K562 (cell line): ENCODE measurements around the gene VEGFB. TPM values are rescaled to one million over a fixed set of nuclear protein-coding genes. Genes with fewer than 3 reads are reported as not detected.

Experiments
- BACH1 ChIP-seq: fragments of 200-800 bp; sonication (Bioruptor generic); IDR thresholded peaks from 2 replicates; pipeline ENCODE4 v1.6.1; 2016; ENCODE audit warnings: missing genetic modification characterization, missing compliant biosample characterization
- CREBBP ChIP-seq: IDR thresholded peaks from one replicate; pipeline ENCODE4 v1.6.1; 2012; ENCODE audit warnings: low read depth, mild to moderate bottlenecking, control low read depth, inconsistent platforms, low read length
- EZH2 ChIP-seq: IDR thresholded peaks from 2 replicates; pipeline ENCODE4 v1.6.1; 2012; ENCODE audit warnings: low read depth, mild to moderate bottlenecking, inconsistent platforms, low read length, borderline replicate concordance
- FOXJ2 ChIP-seq: fragments of 200-800 bp; sonication (Bioruptor generic); IDR thresholded peaks from 2 replicates; pipeline ENCODE4 v1.6.1; 2016; ENCODE audit warnings: missing genetic modification characterization, missing compliant biosample characterization
- HMGN3 ChIP-seq: IDR thresholded peaks from 2 replicates; pipeline ENCODE4 v1.6.1; 2011; ENCODE audit warnings: borderline replicate concordance, low read depth, mild to moderate bottlenecking, mixed read lengths, low read length; ENCODE audit not compliant: insufficient read length; ENCODE audit errors: extremely low read depth
- NR2C2 ChIP-seq, 2 experiments: fragments of 200-800 bp in 1 of 2; sonication (Bioruptor generic) in 1 of 2; sonication (generic) in 1 of 2; formaldehyde crosslinking in 1 of 2; IDR thresholded peaks; 2 replicates each; pipeline versions ENCODE4 v1.6.1 to v1.8.0; 2016 to 2022; ENCODE audit warnings: mild to moderate bottlenecking in 1 of 2, missing compliant biosample characterization in 1 of 2, missing genetic modification characterization in 1 of 2, missing genetic modification reagents in 1 of 2
- POLR2AphosphoS2 ChIP-seq: IDR thresholded peaks from 2 replicates; pipeline ENCODE4 v1.6.1; 2012; ENCODE audit warnings: low read length, improper control_type of control experiment
- RAD21 ChIP-seq, 2 experiments: fragments of 250-450 bp in 1 of 2; fragments of 450-650 bp in 1 of 2; sonication (Bioruptor Pico) in 1 of 2; formaldehyde crosslinking in 1 of 2; IDR thresholded peaks in 1 of 2; conservative IDR thresholded peaks in 1 of 2; 2 replicates each; pipeline versions ENCODE4 v1.4.0 to v1.8.0; 2020 to 2022; ENCODE audit warnings: mild to moderate bottlenecking in 2 of 2, moderate library complexity in 1 of 2
- RNF2 ChIP-seq: sonication (generic); IDR thresholded peaks from 2 replicates; pipeline ENCODE4 v1.6.1; 2016
- ZNF197 ChIP-seq: fragments of 200-800 bp; sonication (Bioruptor generic); IDR thresholded peaks from 2 replicates; pipeline ENCODE4 v1.6.1; 2016; ENCODE audit warnings: low read depth, missing genetic modification characterization, missing compliant biosample characterization
- ZNF347 ChIP-seq: fragments of 450-650 bp; formaldehyde crosslinking; IDR thresholded peaks from 2 replicates; pipeline ENCODE4 v1.4.0; 2020; ENCODE audit warnings: low read depth, mild to moderate bottlenecking, moderate library complexity
- ZNF717 ChIP-seq: fragments of 250-450 bp; sonication (Bioruptor Pico); IDR thresholded peaks from 2 replicates; pipeline ENCODE4 v1.5.0; 2021
- ZNF778 ChIP-seq: fragments of 450-650 bp; formaldehyde crosslinking; IDR thresholded peaks from 2 replicates; pipeline ENCODE4 v1.4.0; 2020; ENCODE audit warnings: mild to moderate bottlenecking, moderate library complexity
- polyA plus RNA-seq, 8 experiments: library from polyadenylated mRNA; depleted of rRNA in 4 of 8; stranded (reverse) in 5 of 8; unstranded in 3 of 8; fragments of >200 nt; fragmentation: Nextera tagmentation in 2 of 8; fragmentation: Illumina TruSeq in 1 of 8; extraction: Ambion mirVana in 2 of 8; extraction: Trizol in 1 of 8; gene quantifications; 2 replicates each; pipeline versions ENCODE4 v1.2.1 to v1.2.3, GENCODE V29; 2011 to 2014; ENCODE audit warnings: inconsistent platforms in 1 of 8, missing spikeins in 1 of 8
- total RNA-seq, 7 experiments: library from RNA; depleted of rRNA in 6 of 7; stranded (reverse); fragments of >200 nt in 6 of 7; fragmentation: Illumina TruSeq in 2 of 7; extraction: Trizol in 2 of 7; gene quantifications; 2 replicates each; pipeline versions ENCODE4 v1.2.1 to v1.2.3, GENCODE V29; 2011 to 2021; ENCODE audit warnings: low replicate concordance in 1 of 7
- TF ChIP-seq, protein P1 (sequence below): fragments of 250-450 bp; sonication (Bioruptor Pico); IDR thresholded peaks from 2 replicates; pipeline ENCODE4 v1.5.0; 2020; ENCODE audit warnings: mild to moderate bottlenecking
- TF ChIP-seq, protein P2 (sequence below): fragments of 250-450 bp; sonication (Bioruptor Pico); IDR thresholded peaks from 2 replicates; pipeline ENCODE4 v1.6.1; 2021; ENCODE audit warnings: mild to moderate bottlenecking
- TF ChIP-seq, protein P3 (sequence below): fragments of 450-650 bp; IDR thresholded peaks from 2 replicates; pipeline ENCODE4 v1.7.0; 2016; ENCODE audit warnings: borderline replicate concordance
- TF ChIP-seq, protein P4 (sequence below): fragments of 250-450 bp; sonication (Bioruptor Pico); IDR thresholded peaks from 2 replicates; pipeline ENCODE4 v1.5.0; 2020; ENCODE audit warnings: mild to moderate bottlenecking, borderline replicate concordance
- TF ChIP-seq, protein P5 (sequence below), 2 experiments: fragments of 200-800 bp in 1 of 2; sonication (Bioruptor generic) in 1 of 2; sonication (generic) in 1 of 2; formaldehyde crosslinking in 1 of 2; IDR thresholded peaks in 1 of 2; conservative IDR thresholded peaks in 1 of 2; 2 replicates each; pipeline versions ENCODE4 v1.5.0 to v1.6.1; 2016 to 2020; ENCODE audit warnings: missing compliant biosample characterization in 1 of 2, missing genetic modification characterization in 1 of 2, missing genetic modification reagents in 1 of 2

Gene VEGFB
- total and polyA plus RNA-seq, 9 of the 15 experiments (the other 6 are each of a cell fraction or from before 2014, with no cell fraction given) = 11.0 to 83.4 (median 25.7) TPM

DNA sequence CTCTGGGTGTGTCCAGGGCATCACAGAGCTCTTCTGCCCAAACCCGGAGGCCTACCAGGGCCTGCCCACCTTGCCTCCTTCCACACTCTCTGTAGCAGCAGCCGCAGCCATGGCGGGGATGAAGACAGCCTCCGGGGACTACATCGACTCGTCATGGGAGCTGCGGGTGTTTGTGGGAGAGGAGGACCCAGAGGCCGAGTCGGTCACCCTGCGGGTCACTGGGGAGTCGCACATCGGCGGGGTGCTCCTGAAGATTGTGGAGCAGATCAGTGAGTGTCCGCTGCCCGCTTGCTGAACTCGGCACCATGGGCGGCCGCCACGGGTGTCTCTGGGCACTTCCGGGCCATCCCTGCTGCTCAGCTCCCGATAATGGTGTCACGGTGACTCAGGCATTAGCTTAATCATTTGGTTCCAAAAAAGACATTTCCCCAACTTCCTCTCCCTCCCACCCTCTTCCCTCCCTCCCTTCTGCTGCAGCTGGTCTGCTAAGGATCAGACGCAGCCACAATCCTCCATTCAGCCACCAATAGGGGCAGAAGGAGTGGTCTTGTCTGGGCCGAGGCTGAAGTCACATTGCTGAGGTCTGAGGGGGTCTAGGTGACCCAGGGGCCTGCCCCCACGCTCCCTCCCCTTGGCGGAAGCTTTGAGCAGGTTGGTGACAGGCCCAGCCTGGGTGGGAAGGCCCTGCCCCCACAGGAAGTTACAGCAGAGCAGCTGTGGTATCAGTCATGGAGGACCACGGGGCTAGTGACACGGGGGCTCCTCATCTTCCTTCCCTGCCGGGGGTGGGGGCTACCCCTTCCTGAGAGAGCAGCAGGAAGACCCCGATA lies 26.9 kb upstream of the VEGFB start (continued):
- TF ChIP-seq, protein P1, sequence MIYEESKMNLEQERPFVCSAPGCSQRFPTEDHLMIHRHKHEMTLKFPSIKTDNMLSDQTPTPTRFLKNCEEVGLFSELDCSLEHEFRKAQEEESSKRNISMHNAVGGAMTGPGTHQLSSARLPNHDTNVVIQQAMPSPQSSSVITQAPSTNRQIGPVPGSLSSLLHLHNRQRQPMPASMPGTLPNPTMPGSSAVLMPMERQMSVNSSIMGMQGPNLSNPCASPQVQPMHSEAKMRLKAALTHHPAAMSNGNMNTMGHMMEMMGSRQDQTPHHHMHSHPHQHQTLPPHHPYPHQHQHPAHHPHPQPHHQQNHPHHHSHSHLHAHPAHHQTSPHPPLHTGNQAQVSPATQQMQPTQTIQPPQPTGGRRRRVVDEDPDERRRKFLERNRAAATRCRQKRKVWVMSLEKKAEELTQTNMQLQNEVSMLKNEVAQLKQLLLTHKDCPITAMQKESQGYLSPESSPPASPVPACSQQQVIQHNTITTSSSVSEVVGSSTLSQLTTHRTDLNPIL (CRISPR knock-in tag) = 0 out of 2 replicates have a peak, but pooled peaks have one; percentile 42
- TF ChIP-seq ZNF778 (no peak), RNF2 (peak; percentile 89), ZNF717 (CRISPR knock-in tag) (no peak), CREBBP (no peak), BACH1 (tag) (0 out of 2 replicates have a peak, but pooled peaks have one; percentile 49), HMGN3 (peak; percentile 45), NR2C2 (CRISPR knock-in tag; IDR thresholded peaks at IDR 0.05) (no peak; the same call in 1 of the 2 replicates), NR2C2 (tag; IDR thresholded peaks at IDR 0.05) (peak; percentile 77), RAD21 (CRISPR knock-in tag; conservative IDR thresholded peaks at IDR 0.05 in 1 of 2, IDR thresholded peaks at IDR 0.05 in 1 of 2) (no peak; a peak in 1 of 4 replicates), EZH2 (no peak), ZNF197 (peak; percentile 85), ZNF347 (no peak), POLR2AphosphoS2 (peak; percentile 41; the same call in 1 of the 2 replicates), FOXJ2 (tag) (0 out of 2 replicates have a peak, but pooled peaks have one; percentile 52)
- TF ChIP-seq, protein P2, sequence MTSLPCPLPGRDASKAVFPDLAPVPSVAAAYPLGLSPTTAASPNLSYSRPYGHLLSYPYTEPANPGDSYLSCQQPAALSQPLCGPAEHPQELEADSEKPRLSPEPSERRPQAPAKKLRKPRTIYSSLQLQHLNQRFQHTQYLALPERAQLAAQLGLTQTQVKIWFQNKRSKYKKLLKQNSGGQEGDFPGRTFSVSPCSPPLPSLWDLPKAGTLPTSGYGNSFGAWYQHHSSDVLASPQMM (CRISPR knock-in tag) = no peak
- TF ChIP-seq, protein P3, sequence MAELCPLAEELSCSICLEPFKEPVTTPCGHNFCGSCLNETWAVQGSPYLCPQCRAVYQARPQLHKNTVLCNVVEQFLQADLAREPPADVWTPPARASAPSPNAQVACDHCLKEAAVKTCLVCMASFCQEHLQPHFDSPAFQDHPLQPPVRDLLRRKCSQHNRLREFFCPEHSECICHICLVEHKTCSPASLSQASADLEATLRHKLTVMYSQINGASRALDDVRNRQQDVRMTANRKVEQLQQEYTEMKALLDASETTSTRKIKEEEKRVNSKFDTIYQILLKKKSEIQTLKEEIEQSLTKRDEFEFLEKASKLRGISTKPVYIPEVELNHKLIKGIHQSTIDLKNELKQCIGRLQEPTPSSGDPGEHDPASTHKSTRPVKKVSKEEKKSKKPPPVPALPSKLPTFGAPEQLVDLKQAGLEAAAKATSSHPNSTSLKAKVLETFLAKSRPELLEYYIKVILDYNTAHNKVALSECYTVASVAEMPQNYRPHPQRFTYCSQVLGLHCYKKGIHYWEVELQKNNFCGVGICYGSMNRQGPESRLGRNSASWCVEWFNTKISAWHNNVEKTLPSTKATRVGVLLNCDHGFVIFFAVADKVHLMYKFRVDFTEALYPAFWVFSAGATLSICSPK = no peak
- TF ChIP-seq, protein P4, sequence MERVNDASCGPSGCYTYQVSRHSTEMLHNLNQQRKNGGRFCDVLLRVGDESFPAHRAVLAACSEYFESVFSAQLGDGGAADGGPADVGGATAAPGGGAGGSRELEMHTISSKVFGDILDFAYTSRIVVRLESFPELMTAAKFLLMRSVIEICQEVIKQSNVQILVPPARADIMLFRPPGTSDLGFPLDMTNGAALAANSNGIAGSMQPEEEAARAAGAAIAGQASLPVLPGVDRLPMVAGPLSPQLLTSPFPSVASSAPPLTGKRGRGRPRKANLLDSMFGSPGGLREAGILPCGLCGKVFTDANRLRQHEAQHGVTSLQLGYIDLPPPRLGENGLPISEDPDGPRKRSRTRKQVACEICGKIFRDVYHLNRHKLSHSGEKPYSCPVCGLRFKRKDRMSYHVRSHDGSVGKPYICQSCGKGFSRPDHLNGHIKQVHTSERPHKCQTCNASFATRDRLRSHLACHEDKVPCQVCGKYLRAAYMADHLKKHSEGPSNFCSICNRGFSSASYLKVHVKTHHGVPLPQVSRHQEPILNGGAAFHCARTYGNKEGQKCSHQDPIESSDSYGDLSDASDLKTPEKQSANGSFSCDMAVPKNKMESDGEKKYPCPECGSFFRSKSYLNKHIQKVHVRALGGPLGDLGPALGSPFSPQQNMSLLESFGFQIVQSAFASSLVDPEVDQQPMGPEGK (CRISPR knock-in tag) = no peak
- TF ChIP-seq, protein P5, sequence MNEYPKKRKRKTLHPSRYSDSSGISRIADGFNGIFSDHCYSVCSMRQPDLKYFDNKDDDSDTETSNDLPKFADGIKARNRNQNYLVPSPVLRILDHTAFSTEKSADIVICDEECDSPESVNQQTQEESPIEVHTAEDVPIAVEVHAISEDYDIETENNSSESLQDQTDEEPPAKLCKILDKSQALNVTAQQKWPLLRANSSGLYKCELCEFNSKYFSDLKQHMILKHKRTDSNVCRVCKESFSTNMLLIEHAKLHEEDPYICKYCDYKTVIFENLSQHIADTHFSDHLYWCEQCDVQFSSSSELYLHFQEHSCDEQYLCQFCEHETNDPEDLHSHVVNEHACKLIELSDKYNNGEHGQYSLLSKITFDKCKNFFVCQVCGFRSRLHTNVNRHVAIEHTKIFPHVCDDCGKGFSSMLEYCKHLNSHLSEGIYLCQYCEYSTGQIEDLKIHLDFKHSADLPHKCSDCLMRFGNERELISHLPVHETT (CRISPR knock-in tag; conservative IDR thresholded peaks at IDR 0.05 in 1 of 2, IDR thresholded peaks at IDR 0.05 in 1 of 2) = peak in 1 of 2 experiments; percentile 84; a peak in 2 of 4 replicates
